GM15510 (cell line): ENCODE data around the gene PKD1.

Experiments used
- POLR2A ChIP-seq: IDR thresholded peaks from 3 replicates; pipeline ENCODE4 v1.6.1; 2011; ENCODE audit warnings: borderline replicate concordance; ENCODE audit not compliant: insufficient read length; ENCODE audit errors: extremely low read depth

PKD1 gene

GRCh38 chr16:2095918-2096582 lies 39.6 kb downstream of the PKD1 start:
- TF ChIP-seq POLR2A, result no peak

- no peak for TF ChIP-seq POLR2A
Observed at GRCh38 chr16:2095315-2095853, 40.3 kb downstream of the PKD1 start.

- no peak for TF ChIP-seq POLR2A
Observed at GRCh38 chr16:2093793-2094192, 41.9 kb downstream of the PKD1 start.

- no peak for TF ChIP-seq POLR2A
Observed at GRCh38 chr16:2092866-2093265, 42.8 kb downstream of the PKD1 start.

- no peak for TF ChIP-seq POLR2A
Observed at GRCh38 chr16:2092256-2092620, 43.5 kb downstream of the PKD1 start.

- TF ChIP-seq POLR2A, result no peak
Observed at GRCh38 chr16:2091547-2092255, 44.0 kb downstream of the PKD1 start.

- TF ChIP-seq POLR2A, result no peak
Observed at GRCh38 chr16:2090777-2091546, 44.7 kb downstream of the PKD1 start.

- TF ChIP-seq POLR2A, result no peak
Observed at GRCh38 chr16:2090481-2090776, 45.3 kb downstream of the PKD1 start.

- no peak for TF ChIP-seq POLR2A
Observed at GRCh38 chr16:2089706-2090480, 45.8 kb downstream of the PKD1 start.

GRCh38 chr16:2088759-2089358 lies 46.8 kb downstream of the PKD1 start:
- no peak for TF ChIP-seq POLR2A

- TF ChIP-seq POLR2A, result no peak
Observed at GRCh38 chr16:2087748-2088631, 47.7 kb downstream of the PKD1 start.

- TF ChIP-seq POLR2A, result no peak
Observed at GRCh38 chr16:2086812-2087747, 48.6 kb downstream of the PKD1 start.
